HepG2 (cell line): ENCODE results near the gene CYB5B. TPM values are rescaled to one million over a fixed set of nuclear protein-coding genes. Genes with fewer than 3 reads are reported as not detected.

Experiments used
- ATF3 ChIP-seq: sonication (generic); formaldehyde crosslinking; IDR thresholded peaks from 2 replicates; pipeline ENCODE4 v1.4.0; 2020; ENCODE audit warnings: missing genetic modification reagents
- BATF2 ChIP-seq: sonication (generic); formaldehyde crosslinking; IDR thresholded peaks from 2 replicates; pipeline ENCODE4 v1.8.0; 2022; ENCODE audit warnings: mild to moderate bottlenecking, missing genetic modification reagents, moderate library complexity
- BRD4 ChIP-seq: sonication (generic); formaldehyde crosslinking; IDR thresholded peaks from 2 replicates; pipeline ENCODE4 v1.4.0; 2020; ENCODE audit warnings: missing genetic modification reagents
- CBX5 ChIP-seq: sonication (generic); formaldehyde crosslinking; IDR thresholded peaks from 2 replicates; pipeline ENCODE4 v1.4.0; 2020; ENCODE audit warnings: missing genetic modification reagents, borderline replicate concordance
- CREM ChIP-seq, 2 experiments: sonication (generic) in 1 of 2; formaldehyde crosslinking in 1 of 2; IDR thresholded peaks; 2 replicates each; pipeline versions ENCODE4 v1.4.0 to v1.6.1; 2016 to 2020; ENCODE audit warnings: antibody characterized with exemption in 1 of 2, mild to moderate bottlenecking in 1 of 2, missing genetic modification reagents in 1 of 2
- FOXM1 ChIP-seq: sonication (generic); formaldehyde crosslinking; IDR thresholded peaks from 2 replicates; pipeline ENCODE4 v1.5.0; 2020; ENCODE audit warnings: missing genetic modification reagents
- GATAD1 ChIP-seq: IDR thresholded peaks from 2 replicates; pipeline ENCODE4 v1.6.1; 2016; ENCODE audit warnings: missing genetic modification reagents, missing compliant biosample characterization
- HIC2 ChIP-seq: sonication (generic); formaldehyde crosslinking; IDR thresholded peaks from 2 replicates; pipeline ENCODE4 v1.9.0; 2022; ENCODE audit warnings: low read depth, missing genetic modification reagents
- HOMEZ ChIP-seq: IDR thresholded peaks from 2 replicates; pipeline ENCODE4 v1.6.1; 2016; ENCODE audit warnings: low read depth
- JARID2 ChIP-seq: sonication (generic); formaldehyde crosslinking; IDR thresholded peaks from 2 replicates; pipeline ENCODE4 v1.8.1; 2023; ENCODE audit warnings: missing genetic modification reagents, inconsistent platforms; ENCODE audit not compliant: insufficient replicate concordance
- KLF12 ChIP-seq: sonication (generic); formaldehyde crosslinking; IDR thresholded peaks from 2 replicates; pipeline ENCODE4 v1.4.0; 2020; ENCODE audit warnings: missing genetic modification reagents, borderline replicate concordance
- LCORL ChIP-seq, 2 experiments: fragments of 450-650 bp in 1 of 2; sonication (generic) in 1 of 2; formaldehyde crosslinking in 1 of 2; IDR thresholded peaks; 2 replicates each; pipeline versions ENCODE4 v1.5.0 to v1.6.1; 2017 to 2020; ENCODE audit warnings: antibody characterized with exemption in 1 of 2, missing genetic modification reagents in 1 of 2
- RARG ChIP-seq: sonication (generic); formaldehyde crosslinking; IDR thresholded peaks from 2 replicates; pipeline ENCODE4 v1.4.0; 2020; ENCODE audit warnings: low read depth, mild to moderate bottlenecking, missing genetic modification reagents
- THAP9 ChIP-seq: sonication (generic); formaldehyde crosslinking; IDR thresholded peaks from 2 replicates; pipeline ENCODE4; 2020; ENCODE audit warnings: missing genetic modification reagents, mild to moderate bottlenecking, borderline replicate concordance
- ZBTB3 ChIP-seq: sonication (generic); formaldehyde crosslinking; IDR thresholded peaks from 2 replicates; pipeline ENCODE4 v1.4.0; 2020; ENCODE audit warnings: low read depth, mild to moderate bottlenecking, moderate library complexity, missing genetic modification reagents, borderline replicate concordance
- ZNF615 ChIP-seq: sonication (generic); formaldehyde crosslinking; IDR thresholded peaks from 2 replicates; pipeline ENCODE4 v1.5.0; 2020; ENCODE audit warnings: mild to moderate bottlenecking, missing genetic modification reagents, borderline replicate concordance
- ZNF710 ChIP-seq: sonication (generic); formaldehyde crosslinking; IDR thresholded peaks from 2 replicates; pipeline ENCODE4 v1.5.0; 2020; ENCODE audit warnings: mild to moderate bottlenecking, missing genetic modification reagents, borderline replicate concordance
- ZNF720 ChIP-seq: sonication (generic); formaldehyde crosslinking; IDR thresholded peaks from 2 replicates; pipeline ENCODE4 v1.4.0; 2020; ENCODE audit warnings: missing genetic modification reagents
- ZSCAN20 ChIP-seq: sonication (generic); formaldehyde crosslinking; IDR thresholded peaks from 2 replicates; pipeline ENCODE4 v1.4.0; 2020; ENCODE audit warnings: missing genetic modification reagents, mild to moderate bottlenecking, borderline replicate concordance
- polyA plus RNA-seq, 8 experiments: library from polyadenylated mRNA; depleted of rRNA in 3 of 8; stranded (reverse) in 7 of 8; unstranded in 1 of 8; fragments of >200 nt; fragmentation: Illumina TruSeq in 4 of 8; extraction: Trizol in 4 of 8; gene quantifications; 2 replicates each; pipeline versions ENCODE4 v1.2.1 to v1.2.3, GENCODE V29; 2011 to 2016; ENCODE audit warnings: low read depth in 4 of 8, missing spikeins in 1 of 8, mixed read lengths in 1 of 8; ENCODE audit not compliant: insufficient read depth in 1 of 8
- total RNA-seq, 5 experiments: library from RNA; depleted of rRNA; stranded (reverse); fragments of >200 nt; fragmentation: Illumina TruSeq; extraction: Trizol; gene quantifications; 2 replicates each; pipeline ENCODE4 v1.2.3, GENCODE V29; 2016; ENCODE audit warnings: low read depth in 1 of 5

Gene CYB5B
- total and polyA plus RNA-seq, 2 of the 13 experiments (the other 11 are each of a cell fraction or from before 2014, with no cell fraction given), result 234 to 432 TPM

- TF ChIP-seq BATF2 (CRISPR knock-in tag) (no peak), ZNF720 (CRISPR knock-in tag) (no peak), CBX5 (CRISPR knock-in tag) (peak; percentile 58; the same call in 1 of the 2 replicates), KLF12 (CRISPR knock-in tag) (no peak), ATF3 (no peak), LCORL (IDR thresholded peaks at IDR 0.05) (no peak), LCORL (CRISPR knock-in tag; IDR thresholded peaks at IDR 0.05) (peak; percentile 84), ZBTB3 (CRISPR knock-in tag) (0 out of 2 replicates have a peak, but pooled peaks have one; percentile 51), THAP9 (no peak), ZNF710 (peak; percentile 89; the same call in 1 of the 2 replicates), CREM (IDR thresholded peaks at IDR 0.05) (peak; percentile 58; the same call in 1 of the 2 replicates), CREM (CRISPR knock-in tag; IDR thresholded peaks at IDR 0.05) (no peak), JARID2 (no peak), ZSCAN20 (CRISPR knock-in tag) (no peak), HOMEZ (peak; percentile 52; the same call in 1 of the 2 replicates), FOXM1 (no peak), HIC2 (CRISPR knock-in tag) (no peak), GATAD1 (CRISPR knock-in tag) (peak; percentile 54; the same call in 1 of the 2 replicates), RARG (CRISPR knock-in tag) (no peak), ZNF615 (CRISPR knock-in tag) (peak; percentile 97; the same call in 1 of the 2 replicates), BRD4 (0 out of 2 replicates have a peak, but pooled peaks have one; percentile 73)
Observed at GRCh38 chr16:69413045-69413664, 11.3 kb upstream of the CYB5B start (continued).
